HG03354 (cell line): ENCODE data around the gene TINCR.

ENCODE experiments used
- ATAC-seq: cut with Tn5 transposase; IDR thresholded peaks from one replicate; pipeline ENCODE4 v1.9.1; 2021; ENCODE audit warnings: mild to moderate bottlenecking; ENCODE audit not compliant: unreplicated experiment, poor library complexity, severe bottlenecking

Gene TINCR

GRCh38 chr19:5590151-5590864, 22.6 kb upstream of the TINCR start:
- no peak for ATAC-seq

GRCh38 chr19:5588906-5589676, 21.3 kb upstream of the TINCR start:
- ATAC-seq: no peak

GRCh38 chr19:5588441-5588840, 20.7 kb upstream of the TINCR start:
- ATAC-seq: no peak

GRCh38 chr19:5587661-5588060, 19.9 kb upstream of the TINCR start:
- ATAC-seq: no peak

- no peak for ATAC-seq
Observed at GRCh38 chr19:5587071-5587455, 19.3 kb upstream of the TINCR start.

- no peak for ATAC-seq
Observed at GRCh38 chr19:5586300-5587070, 18.7 kb upstream of the TINCR start.

- no peak for ATAC-seq
Observed at GRCh38 chr19:5585461-5586299, 17.9 kb upstream of the TINCR start.

- no peak for ATAC-seq
Observed at GRCh38 chr19:5580161-5580571, 12.4 kb upstream of the TINCR start.

GRCh38 chr19:5579697-5580096, 11.9 kb upstream of the TINCR start:
- ATAC-seq: no peak

GRCh38 chr19:5579286-5579685, 11.5 kb upstream of the TINCR start:
- no peak for ATAC-seq

GRCh38 chr19:5578097-5578846, 10.5 kb upstream of the TINCR start:
- no peak for ATAC-seq

- no peak for ATAC-seq
Observed at GRCh38 chr19:5575590-5575989, 7.8 kb upstream of the TINCR start.

- no peak for ATAC-seq
Observed at GRCh38 chr19:5572556-5573286, 5.0 kb upstream of the TINCR start.

- ATAC-seq: no peak
Observed at GRCh38 chr19:5571777-5572176, 4.0 kb upstream of the TINCR start.

- no peak for ATAC-seq
Observed at GRCh38 chr19:5567970-5568407, 236 bp upstream of the TINCR start.

GRCh38 chr19:5564930-5565329, 2.8 kb downstream of the TINCR start:
- ATAC-seq: no peak

- ATAC-seq: no peak
Observed at GRCh38 chr19:5563935-5564612, 3.7 kb downstream of the TINCR start.

GRCh38 chr19:5563008-5563431, 4.7 kb downstream of the TINCR start:
- no peak for ATAC-seq
